Thyroid gland (tissue), 4 donors: ENCODE measurements around the gene GGT6.

Experiments used
- POLR2A ChIP-seq, 2 donors: fragments of 450-650 bp; IDR thresholded peaks; one replicate each; pipeline ENCODE4 v1.6.1; 2017; ENCODE audit warnings: antibody characterized with exemption in 2 of 2, mild to moderate bottlenecking in 2 of 2, moderate library complexity in 1 of 2
- TF ChIP-seq, protein P1 (sequence below), 6 experiments: fragments of 200-600 bp in 3 of 6; fragments of 450-650 bp in 3 of 6; sonication (generic) in 3 of 6; IDR thresholded peaks; one replicate each; pipeline ENCODE4 v1.5.1; 2016 to 2019; ENCODE audit warnings: antibody characterized with exemption in 6 of 6, mild to moderate bottlenecking in 2 of 6, inconsistent platforms in 1 of 6, moderate library complexity in 1 of 6

DNA sequence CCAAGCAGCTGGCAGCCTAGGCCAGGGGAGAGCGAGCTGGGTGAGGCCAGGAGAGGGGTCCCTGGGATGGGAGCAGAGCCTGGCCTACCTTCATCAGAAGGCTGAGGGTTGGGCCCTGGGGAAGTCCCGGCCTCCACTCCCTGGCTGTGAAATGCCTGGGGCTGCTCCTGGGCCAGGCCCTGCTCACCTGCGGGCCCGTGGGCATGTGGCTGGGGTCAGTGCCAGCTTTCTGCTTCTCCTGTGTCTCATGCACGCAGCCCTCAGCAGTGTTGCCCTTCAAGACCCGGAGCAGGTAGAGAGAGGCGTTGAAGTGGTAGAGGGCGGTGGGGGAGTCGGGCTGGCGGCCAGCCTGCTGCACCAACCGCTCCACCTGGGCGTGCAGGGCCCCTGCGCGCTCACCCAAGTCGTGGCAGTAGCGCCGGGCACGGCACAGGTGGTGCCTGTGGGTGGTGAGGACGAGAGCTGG, 17.6 kb downstream of the GGT6 start:
- TF ChIP-seq, protein P1, sequence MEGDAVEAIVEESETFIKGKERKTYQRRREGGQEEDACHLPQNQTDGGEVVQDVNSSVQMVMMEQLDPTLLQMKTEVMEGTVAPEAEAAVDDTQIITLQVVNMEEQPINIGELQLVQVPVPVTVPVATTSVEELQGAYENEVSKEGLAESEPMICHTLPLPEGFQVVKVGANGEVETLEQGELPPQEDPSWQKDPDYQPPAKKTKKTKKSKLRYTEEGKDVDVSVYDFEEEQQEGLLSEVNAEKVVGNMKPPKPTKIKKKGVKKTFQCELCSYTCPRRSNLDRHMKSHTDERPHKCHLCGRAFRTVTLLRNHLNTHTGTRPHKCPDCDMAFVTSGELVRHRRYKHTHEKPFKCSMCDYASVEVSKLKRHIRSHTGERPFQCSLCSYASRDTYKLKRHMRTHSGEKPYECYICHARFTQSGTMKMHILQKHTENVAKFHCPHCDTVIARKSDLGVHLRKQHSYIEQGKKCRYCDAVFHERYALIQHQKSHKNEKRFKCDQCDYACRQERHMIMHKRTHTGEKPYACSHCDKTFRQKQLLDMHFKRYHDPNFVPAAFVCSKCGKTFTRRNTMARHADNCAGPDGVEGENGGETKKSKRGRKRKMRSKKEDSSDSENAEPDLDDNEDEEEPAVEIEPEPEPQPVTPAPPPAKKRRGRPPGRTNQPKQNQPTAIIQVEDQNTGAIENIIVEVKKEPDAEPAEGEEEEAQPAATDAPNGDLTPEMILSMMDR (IDR thresholded peaks at IDR 0.05): no peak
- no peak for TF ChIP-seq POLR2A (IDR thresholded peaks at IDR 0.05)
